ENCODE data around the gene KNL1. TPM values are rescaled to one million over a fixed set of nuclear protein-coding genes. Genes with fewer than 3 reads are reported as not detected.

The KNL1 gene
- total RNA-seq, 1 donor from 2014 or later = 6.0 TPM

DNA sequence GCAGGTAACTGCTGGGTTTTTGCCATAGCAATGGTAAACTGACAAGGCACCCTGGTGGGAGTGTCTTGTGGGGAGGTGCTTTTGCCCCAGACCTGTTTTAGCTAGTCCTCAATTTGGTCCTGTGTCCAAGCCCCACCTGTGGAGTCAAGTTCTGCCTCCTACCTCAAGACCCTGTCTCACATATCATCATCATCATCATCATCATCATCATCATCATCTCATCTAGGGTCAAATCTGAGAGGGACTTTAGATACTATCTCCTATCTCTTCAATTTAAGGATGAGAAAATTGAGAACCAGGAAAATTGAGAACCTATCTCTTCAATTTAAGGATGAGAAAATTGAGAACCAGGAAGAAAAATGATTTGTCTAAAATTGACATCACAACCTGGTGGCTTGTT lies 9.9 kb downstream of the KNL1 start:
- no peak overlapping the region for H3K4me3 Mint-ChIP-seq (ENCODE audit: unreplicated experiment)
- no peaks in the 10 kb centered on the region for H3K4me1 Mint-ChIP-seq (ENCODE audit: low read depth)
- H3K36me3 Mint-ChIP-seq (ENCODE audit: low read depth) = no peaks in the 10 kb centered on the region
- H3K27ac Mint-ChIP-seq (ENCODE audit: unreplicated experiment) = no peak overlapping the region
- no peaks in the 10 kb centered on the region for H3K27me3 Mint-ChIP-seq (ENCODE audit: low read depth)
- no peak for DNase-seq (ENCODE audit: low spot score)
- TF ChIP-seq, protein P1, sequence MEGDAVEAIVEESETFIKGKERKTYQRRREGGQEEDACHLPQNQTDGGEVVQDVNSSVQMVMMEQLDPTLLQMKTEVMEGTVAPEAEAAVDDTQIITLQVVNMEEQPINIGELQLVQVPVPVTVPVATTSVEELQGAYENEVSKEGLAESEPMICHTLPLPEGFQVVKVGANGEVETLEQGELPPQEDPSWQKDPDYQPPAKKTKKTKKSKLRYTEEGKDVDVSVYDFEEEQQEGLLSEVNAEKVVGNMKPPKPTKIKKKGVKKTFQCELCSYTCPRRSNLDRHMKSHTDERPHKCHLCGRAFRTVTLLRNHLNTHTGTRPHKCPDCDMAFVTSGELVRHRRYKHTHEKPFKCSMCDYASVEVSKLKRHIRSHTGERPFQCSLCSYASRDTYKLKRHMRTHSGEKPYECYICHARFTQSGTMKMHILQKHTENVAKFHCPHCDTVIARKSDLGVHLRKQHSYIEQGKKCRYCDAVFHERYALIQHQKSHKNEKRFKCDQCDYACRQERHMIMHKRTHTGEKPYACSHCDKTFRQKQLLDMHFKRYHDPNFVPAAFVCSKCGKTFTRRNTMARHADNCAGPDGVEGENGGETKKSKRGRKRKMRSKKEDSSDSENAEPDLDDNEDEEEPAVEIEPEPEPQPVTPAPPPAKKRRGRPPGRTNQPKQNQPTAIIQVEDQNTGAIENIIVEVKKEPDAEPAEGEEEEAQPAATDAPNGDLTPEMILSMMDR (IDR thresholded peaks at IDR 0.05) = no peak
- H3K9me3 Mint-ChIP-seq (ENCODE audit: low read depth) = no peaks in the 10 kb centered on the region

DNA sequence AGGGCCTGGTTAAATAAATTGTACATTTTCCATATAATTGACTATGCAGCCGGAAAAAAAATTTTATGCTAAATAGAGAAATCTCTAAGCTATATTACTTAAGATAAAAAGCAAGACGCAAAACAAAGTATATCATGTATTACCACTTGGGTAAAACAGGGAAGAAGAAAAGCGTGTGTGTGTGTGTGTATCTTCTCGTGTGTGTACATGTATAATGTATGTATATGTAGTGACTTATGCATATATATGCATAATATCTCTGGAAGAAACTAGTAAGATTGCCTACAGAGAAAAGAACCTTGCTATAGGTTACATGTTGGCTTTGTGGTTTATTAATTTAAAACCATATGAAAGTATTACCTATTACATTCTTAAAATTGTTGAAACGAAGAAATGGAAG lies 19.0 kb downstream of the KNL1 start:
- Mint-ChIP-seq H3K4me3 (ENCODE audit: unreplicated experiment) (no peak overlapping the region), H3K36me3 (ENCODE audit: low read depth) (peaks cover 1% of the 10 kb centered on the region), H3K4me1 (ENCODE audit: low read depth) (no peaks in the 10 kb centered on the region), H3K27ac (ENCODE audit: unreplicated experiment) (no peak overlapping the region), H3K27me3 (ENCODE audit: low read depth) (no peaks in the 10 kb centered on the region), H3K9me3 (ENCODE audit: low read depth) (no peaks in the 10 kb centered on the region)
- TF ChIP-seq, protein P1 (IDR thresholded peaks at IDR 0.05) = no peak
- no peak for DNase-seq (ENCODE audit: low spot score)

DNA sequence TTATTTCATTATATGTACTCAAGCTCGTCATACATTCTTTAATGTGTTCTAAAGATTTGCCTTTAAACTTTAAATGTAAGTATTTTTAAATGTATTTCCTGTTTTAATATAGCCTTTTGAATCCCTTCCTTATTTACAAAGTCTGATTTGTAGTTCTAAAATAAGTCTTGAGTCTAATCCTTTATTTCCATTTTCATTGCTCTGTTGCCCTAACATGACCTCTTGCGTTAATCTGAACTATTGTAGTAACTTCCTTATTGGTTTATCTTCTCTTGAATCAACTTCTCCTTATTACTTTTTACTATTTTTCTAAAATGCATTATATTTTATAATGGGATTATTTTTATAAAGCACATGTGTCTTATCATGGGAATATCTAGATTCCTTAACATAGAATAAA lies 24.0 kb downstream of the KNL1 start:
- no peaks in the 10 kb centered on the region for H3K9me3 Mint-ChIP-seq (ENCODE audit: low read depth)
- H3K36me3 Mint-ChIP-seq (ENCODE audit: low read depth) = peaks cover 2% of the 10 kb centered on the region
- no peaks in the 10 kb centered on the region for H3K4me1 Mint-ChIP-seq (ENCODE audit: low read depth)
- no peaks in the 10 kb centered on the region for H3K27me3 Mint-ChIP-seq (ENCODE audit: low read depth)
- TF ChIP-seq, protein P1 (IDR thresholded peaks at IDR 0.05) = no peak
- no peak overlapping the region for H3K4me3 Mint-ChIP-seq (ENCODE audit: unreplicated experiment)
- no peak overlapping the region for H3K27ac Mint-ChIP-seq (ENCODE audit: unreplicated experiment)
- DNase-seq (ENCODE audit: low spot score) = no peak

DNA sequence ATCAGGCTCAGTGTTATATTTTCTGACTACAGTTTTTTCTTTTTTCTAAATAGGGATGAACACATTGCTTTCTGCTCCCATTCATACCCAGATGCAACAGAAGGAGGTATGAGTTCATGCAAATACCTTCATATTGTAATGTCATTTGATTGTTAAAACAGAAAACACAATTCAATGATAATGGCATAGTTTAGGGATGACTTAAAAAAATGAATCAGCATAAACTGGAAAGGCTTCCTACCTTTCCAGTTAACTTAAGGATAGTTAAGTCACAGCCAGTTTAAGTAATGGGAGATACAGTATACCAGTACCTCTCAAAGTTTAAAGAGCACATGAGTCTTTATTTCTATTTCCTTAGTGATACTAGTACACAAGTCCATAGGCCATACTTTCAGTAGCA lies 24.9 kb downstream of the KNL1 start:
- no peak overlapping the region for H3K27ac Mint-ChIP-seq (ENCODE audit: unreplicated experiment)
- no peak for DNase-seq (ENCODE audit: low spot score)

DNA sequence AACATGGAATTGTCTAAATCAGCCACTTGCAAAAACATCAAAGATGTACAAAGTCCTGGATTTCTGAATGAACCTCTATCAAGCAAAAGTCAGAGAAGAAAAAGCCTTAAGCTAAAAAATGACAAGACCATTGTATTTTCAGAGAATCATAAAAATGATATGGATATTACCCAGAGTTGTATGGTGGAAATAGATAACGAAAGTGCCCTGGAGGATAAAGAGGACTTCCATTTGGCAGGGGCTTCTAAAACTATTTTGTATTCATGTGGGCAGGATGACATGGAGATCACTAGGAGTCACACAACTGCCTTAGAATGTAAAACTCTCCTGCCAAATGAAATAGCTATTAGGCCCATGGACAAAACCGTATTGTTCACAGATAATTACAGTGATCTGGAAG lies 29.3 kb downstream of the KNL1 start:
- no peak overlapping the region for H3K4me3 Mint-ChIP-seq (ENCODE audit: unreplicated experiment)
- TF ChIP-seq, protein P1 (IDR thresholded peaks at IDR 0.05) = no peak
- DNase-seq (ENCODE audit: low spot score) = no peak
- H3K27ac Mint-ChIP-seq (ENCODE audit: unreplicated experiment) = no peak overlapping the region
- H3K4me1 Mint-ChIP-seq (ENCODE audit: low read depth) = no peaks in the 10 kb centered on the region
- H3K27me3 Mint-ChIP-seq (ENCODE audit: low read depth) = no peaks in the 10 kb centered on the region
- H3K36me3 Mint-ChIP-seq (ENCODE audit: low read depth) = peaks cover 2% of the 10 kb centered on the region
- no peaks in the 10 kb centered on the region for H3K9me3 Mint-ChIP-seq (ENCODE audit: low read depth)

More for the DNA sequence above, 24.9 kb downstream of the KNL1 start:
- H3K27me3 Mint-ChIP-seq (ENCODE audit: low read depth) = no peaks in the 10 kb centered on the region
- H3K4me3 Mint-ChIP-seq (ENCODE audit: unreplicated experiment) = no peak overlapping the region
- TF ChIP-seq, protein P1 (IDR thresholded peaks at IDR 0.05) = no peak
- H3K36me3 Mint-ChIP-seq (ENCODE audit: low read depth) = peaks cover 2% of the 10 kb centered on the region
- no peaks in the 10 kb centered on the region for H3K9me3 Mint-ChIP-seq (ENCODE audit: low read depth)
- H3K4me1 Mint-ChIP-seq (ENCODE audit: low read depth) = no peaks in the 10 kb centered on the region
